Peyer's patch (tissue), 4 donors: ENCODE results near the gene THRAP3.

Experiments used
- CTCF ChIP-seq, 6 experiments: fragments of 450-650 bp in 4 of 6; fragments of 200-600 bp in 2 of 6; sonication (generic) in 1 of 6; IDR thresholded peaks; one replicate each; pipeline ENCODE4 v1.5.1; 2017 to 2019; ENCODE audit warnings: antibody characterized with exemption in 6 of 6, mild to moderate bottlenecking in 3 of 6, moderate library complexity in 1 of 6
- POLR2A ChIP-seq, 2 donors: fragments of 450-650 bp; IDR thresholded peaks; one replicate each; pipeline ENCODE4 v1.5.1; 2017; ENCODE audit warnings: antibody characterized with exemption in 2 of 2, mild to moderate bottlenecking in 2 of 2, moderate library complexity in 2 of 2

GRCh38 chr1:36276688-36277087 is 52.4 kb downstream of the THRAP3 start:
- no peak for TF ChIP-seq CTCF (IDR thresholded peaks at IDR 0.05)
- no peak for TF ChIP-seq POLR2A (IDR thresholded peaks at IDR 0.05)
